Measurements from ENCODE around the gene KRTAP10-7.
"Not testable (repeated sequence)": the region's sequence is repeated elsewhere in the genome, so short reads cannot be mapped to it uniquely, and the experiment has no call there.

KRTAP10-7 gene

DNA sequence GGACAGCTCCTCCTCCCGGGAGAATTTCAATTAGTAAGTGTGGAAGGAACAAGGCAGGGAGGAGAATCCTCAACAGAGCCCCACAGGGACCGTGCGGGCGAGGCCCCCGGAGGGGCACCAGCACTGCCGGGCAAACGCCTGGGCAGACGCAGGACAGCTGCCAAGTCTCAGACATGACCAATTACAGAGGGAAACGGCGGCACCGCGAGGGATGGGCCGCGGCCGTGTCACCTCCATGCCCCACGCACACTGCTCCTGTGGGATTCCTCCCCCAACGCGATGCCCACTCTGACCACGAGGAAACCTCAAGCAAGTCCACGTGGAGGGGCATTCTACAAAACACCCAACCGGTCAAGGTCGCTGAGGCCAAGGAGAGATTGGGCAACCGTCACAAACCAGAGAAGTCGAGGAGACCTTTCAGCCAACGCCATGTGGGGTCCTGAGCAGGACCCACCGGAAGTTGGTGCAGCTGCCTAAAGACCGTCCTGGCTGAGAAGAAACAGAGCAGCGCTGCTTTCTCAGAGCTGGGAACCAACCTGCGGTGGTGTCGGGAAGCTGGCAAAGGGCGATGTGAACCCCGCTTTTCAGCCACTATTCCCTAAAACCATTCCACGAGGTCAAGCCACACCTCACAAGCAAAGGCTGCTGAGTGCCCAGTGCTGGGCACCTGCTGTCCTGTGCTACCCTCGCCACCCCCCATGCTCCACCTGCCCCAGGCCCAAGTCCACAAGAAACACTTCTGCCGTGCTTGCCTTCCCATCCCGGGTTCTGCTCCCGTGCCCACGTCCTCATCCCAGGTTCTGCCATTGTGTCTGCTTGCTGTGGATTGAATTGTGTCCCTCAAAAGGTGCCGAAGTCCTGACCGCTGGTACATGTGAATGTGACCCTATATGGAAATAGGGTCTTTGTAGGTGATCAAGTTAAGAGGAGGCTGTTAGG, 28.3 kb upstream of the KRTAP10-7 start:
- no peak for DNase-seq

DNA sequence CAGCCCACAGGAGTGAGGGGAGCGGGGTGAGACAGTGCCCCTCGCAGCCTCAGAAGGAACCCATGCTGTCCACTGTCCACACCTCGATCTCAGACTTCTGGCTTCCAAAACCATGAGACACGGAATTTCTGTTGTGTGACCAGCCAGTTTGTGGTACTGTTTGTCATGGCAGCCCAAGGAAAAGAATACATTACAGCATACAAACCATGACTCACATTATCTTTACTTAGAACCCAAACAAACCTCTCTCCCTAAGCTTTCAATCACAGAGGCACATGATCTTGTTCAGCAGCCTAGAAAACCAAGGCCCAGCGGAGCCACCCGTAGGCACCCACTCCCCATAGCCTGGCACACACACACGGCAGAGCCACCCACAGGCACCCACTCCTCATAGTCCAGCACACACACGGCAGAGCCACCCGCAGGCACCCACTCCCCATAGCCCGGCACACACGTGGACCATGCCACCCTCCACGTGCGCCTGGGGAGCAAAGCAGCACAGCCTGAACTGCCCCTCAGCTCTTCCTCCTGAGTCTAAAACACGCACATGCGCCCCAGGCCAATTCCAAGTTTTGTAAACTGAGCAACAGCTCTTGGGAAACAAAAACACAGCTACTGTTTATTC, 27.3 kb upstream of the KRTAP10-7 start:
- no peak for DNase-seq

DNA sequence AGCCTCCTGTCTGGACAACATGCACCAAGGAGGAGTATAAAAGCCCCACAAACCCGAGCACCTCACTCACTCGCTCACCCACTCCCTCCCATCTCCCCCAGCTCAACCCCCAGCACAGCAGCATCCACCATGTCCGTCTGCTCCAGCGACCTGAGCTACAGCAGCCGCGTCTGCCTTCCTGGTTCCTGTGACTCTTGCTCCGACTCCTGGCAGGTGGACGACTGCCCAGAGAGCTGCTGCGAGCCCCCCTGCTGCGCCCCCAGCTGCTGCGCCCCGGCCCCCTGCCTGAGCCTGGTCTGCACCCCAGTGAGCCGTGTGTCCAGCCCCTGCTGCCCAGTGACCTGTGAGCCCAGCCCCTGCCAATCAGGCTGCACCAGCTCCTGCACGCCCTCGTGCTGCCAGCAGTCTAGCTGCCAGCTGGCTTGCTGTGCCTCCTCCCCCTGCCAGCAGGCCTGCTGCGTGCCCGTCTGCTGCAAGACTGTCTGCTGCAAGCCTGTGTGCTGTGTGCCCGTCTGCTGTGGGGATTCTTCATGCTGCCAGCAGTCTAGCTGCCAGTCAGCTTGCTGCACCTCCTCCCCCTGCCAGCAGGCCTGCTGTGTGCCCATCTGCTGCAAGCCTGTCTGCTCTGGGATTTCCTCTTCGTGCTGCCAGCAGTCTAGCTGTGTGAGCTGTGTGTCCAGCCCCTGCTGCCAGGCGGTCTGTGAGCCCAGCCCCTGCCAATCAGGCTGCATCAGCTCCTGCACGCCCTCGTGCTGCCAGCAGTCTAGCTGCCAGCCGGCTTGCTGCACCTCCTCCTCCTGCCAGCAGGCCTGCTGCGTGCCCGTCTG, 26.6 kb upstream of the KRTAP10-7 start, which contains the start of gene KRTAP10-4:
TSS of gene KRTAP10-4 (plus strand) at position 100 of the 827 bp plus-strand sequence. CDS start at position 130, 30 bp downstream.
- not testable (repeated sequence) for DNase-seq

DNA sequence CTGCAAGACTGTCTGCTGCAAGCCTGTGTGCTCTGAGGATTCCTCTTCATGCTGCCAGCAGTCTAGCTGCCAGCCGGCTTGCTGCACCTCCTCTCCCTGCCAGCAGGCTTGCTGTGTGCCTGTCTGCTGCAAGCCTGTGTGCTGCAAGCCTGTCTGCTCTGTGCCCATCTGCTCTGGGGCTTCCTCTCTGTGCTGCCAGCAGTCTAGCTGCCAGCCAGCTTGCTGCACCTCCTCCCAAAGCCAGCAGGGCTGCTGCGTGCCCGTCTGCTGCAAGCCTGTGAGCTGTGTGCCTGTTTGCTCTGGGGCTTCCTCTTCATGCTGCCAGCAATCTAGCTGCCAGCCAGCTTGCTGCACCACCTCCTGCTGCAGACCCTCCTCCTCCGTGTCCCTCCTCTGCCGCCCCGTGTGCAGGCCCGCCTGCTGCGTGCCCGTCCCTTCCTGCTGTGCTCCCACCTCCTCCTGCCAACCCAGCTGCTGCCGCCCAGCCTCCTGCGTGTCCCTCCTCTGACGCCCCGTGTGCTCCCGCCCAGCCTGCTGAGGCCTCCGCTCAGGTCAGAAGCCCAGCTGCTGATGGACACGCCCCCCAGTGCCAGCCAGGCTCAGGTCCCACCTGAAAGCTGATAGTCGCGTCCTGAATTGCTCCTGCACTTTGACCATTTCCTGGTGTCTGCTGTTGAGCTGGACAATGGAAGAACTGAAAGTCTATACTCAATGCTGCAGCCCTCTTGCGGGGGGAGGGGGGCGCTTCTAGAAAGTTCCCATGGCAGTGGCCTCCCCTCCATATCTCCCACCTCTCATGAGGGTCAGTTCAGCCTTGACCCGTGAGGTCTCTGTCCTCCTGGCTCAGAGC, 25.7 kb upstream of the KRTAP10-7 start:
- DNase-seq = no peak

DNA sequence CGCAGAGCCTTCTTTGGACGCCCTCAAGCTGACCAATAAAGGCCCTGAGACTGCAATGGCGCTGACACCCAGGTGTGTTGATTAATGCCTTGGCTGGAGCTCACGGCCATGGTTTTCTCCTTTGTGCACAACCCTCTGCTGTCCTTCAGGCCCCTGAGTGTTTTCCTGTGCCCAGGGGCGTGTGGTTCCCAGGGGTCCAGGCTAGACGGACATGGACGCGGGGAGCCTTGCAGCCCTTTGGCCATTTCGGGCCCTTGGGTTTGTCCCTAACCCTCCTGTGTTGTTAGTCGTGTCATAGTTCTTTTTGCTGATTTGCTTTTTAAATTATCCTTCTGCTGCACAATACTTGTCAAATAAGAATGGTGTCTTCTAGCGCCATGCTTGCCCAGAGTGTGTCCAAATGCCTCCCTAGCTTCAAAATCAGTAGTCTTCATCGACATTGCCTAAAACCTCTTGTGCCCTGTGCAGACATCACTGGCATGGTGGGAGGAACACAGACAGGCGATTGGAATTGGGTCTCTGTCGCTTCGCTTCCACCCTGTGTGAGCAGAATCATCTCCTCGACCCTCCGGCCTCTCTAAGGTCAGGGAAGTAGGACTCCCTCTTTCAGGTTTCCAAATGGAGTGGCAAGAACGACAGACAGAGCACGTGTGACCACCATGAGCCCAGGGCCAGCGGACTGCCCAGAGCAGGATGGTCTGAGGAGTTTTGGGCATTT, 24.9 kb upstream of the KRTAP10-7 start:
- no peak for DNase-seq

DNA sequence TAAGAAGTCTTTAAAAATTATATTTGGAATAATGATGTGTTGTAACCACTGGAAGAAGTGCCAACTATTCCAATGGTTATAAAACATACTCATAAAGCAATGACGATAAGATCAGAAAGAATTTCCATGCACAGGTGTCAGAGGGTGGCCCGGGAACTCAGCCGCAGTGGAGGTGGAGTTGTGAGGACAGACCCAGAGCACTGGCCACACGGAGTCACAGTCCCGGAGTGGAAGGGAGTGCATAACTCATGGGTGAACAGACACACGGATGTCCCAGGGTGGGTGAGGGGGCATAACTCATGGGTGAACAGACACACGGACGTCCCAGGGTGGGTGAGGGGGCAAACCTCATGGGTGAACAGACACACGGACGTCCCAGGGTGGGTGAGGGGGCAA, 24.4 kb upstream of the KRTAP10-7 start:
- DNase-seq = no peak

DNA sequence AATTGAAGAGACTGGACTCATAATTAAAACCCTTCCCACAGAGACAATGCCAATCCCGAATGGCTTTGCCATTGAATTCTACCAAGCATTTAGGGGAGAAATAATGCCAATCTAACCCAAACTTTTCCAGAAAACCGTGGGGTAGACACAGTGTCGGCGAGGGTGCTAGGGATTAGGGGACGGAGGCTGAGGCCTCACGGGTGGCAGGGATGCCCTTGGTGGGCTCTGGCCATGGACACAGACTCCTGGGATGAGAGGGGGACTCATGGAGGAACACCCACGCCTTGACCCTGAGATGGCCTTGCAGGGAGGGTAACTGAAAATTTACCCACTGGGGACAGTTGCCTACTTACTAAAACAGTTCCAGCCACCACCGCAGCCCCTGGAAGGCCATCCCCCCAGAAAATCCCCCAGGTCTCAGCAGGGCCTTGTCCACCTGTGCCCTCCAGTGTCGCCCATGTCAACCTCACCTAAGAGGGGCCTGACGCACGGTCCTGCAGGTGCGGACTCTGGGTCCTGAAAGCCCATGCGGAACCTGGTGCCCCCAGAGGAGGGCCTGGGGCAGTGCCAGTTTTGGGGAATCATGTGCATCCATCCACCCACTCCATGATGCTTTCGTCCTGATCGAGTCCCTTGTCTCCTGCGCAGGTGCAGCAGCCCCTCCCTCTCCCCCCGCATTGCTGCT, 21.9 kb upstream of the KRTAP10-7 start:
- no peak for DNase-seq

DNA sequence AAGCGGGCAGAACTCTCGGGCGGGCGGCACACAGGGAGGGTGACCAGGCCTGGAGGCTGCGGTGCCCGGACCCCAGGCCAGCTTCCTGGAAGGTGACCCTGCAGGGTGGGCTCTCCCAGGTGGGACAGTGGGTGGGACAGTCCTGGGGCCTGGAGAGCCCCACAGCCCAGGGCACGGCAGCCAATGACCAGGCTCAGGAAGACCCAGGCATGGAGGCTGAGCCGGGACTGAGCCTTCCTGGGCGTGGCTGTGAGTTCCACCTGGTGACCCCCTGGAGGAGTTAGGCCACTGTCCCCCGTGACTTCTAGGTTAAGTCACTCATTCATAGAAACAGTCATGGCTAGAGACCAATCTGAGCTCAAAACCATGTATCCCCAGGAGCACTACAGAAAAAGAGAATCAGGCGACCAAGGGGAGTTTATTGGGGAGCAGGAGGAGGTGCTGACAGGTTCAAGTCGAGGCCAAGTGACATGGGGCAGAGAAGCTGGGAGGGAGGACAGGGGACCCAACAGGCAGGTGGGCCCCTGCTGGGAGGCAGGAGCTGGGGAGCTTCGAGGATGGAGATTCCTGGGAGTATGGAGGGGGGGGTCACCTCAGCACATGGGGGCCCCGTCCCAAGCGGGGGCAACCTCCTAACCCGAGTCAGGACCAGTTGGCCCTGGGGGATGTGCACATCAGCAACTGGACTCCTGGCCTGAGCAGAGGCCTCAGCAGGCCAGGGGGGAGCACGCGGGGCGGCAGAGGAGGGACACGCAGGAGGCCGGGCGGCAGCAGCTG, 21.2 kb upstream of the KRTAP10-7 start:
- no peak for DNase-seq

DNA sequence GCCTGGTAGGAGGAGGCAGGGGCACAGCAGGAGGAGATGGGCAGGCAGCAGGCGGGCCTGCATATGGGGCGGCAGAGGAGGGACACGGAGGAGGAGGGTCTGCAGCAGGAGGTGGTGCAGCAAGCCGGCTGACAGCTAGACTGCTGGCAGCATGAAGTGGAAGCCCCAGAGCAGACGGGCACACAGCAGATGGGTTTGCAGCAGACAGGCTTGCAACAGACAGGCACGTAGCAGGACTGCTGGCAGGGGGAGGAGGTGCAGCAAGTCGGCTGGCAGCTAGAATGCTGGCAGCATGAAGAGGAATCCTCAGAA, 20.6 kb upstream of the KRTAP10-7 start:
- no peak for DNase-seq

DNA sequence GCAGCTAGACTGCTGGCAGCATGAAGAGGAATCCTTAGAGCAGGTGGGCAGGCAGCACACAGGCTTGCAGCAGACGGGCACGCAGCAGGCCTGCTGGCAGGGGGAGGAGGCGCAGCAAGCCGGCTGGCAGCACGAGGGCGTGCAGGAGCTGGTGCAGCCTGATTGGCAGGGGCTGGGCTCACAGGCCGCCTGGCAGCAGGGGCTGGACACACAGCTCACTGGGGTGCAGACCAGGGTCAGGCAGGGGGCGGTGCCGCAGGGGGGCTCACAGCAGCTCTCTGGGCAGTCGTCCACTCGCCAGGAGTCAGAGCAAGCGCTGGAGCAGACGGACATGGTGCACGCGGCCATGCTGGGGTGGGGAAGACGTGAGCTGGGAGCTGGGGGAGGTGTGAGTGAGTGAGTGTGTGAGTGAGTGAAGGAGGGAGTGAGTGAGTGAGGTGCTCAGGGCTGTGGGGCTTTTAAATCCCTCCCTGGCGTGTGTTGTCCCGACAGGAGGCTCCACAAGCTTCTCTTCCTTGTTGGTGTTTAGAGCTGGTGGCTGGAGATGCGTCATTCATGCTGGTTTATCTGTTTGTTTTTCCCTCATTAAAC, 20.1 kb upstream of the KRTAP10-7 start, which contains the start of gene KRTAP10-5:
TSS of gene KRTAP10-5 (minus strand) at position 374 of the 591 bp plus-strand sequence. CDS start at position 348, 26 bp downstream.
- not testable (repeated sequence) for DNase-seq

DNA sequence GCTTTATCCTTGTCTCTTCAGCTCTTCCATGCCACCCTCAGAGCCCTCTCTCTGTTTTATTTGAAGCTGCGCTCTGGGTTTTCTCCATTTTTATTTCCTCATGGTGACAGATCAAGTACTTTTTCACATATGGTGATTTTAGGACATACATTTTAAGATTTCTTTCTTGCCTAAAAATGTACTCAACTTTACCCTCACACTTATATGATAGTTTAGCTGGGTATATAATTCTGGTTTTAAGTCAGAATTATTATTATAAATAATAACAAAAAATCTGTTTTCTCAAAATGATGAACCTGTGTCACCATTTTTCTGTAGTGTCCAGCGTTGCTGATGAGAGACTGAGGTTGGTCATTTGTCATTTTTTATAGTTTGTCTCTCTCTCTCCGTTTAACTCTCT, 19.2 kb upstream of the KRTAP10-7 start:
- DNase-seq = no peak

DNA sequence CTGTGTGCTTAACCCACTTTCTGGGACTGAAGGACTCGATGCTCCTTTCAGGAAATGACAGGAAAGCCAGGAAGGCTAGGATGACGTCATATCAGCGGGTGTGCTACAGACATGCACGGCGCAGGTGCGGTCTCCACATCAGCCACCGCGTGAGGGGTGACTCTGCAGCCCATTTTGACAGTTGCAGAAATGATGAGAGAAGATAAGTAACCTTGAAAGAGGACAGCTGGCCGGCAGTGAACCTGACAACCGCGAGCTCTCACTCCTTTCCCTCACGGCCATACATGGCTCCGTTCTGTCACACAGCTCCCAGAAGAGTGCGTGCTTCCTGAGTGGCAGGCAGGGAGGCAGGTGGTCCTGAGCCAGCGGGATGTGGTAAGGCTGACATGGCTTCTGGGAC, 18.3 kb upstream of the KRTAP10-7 start:
- no peak for DNase-seq

DNA sequence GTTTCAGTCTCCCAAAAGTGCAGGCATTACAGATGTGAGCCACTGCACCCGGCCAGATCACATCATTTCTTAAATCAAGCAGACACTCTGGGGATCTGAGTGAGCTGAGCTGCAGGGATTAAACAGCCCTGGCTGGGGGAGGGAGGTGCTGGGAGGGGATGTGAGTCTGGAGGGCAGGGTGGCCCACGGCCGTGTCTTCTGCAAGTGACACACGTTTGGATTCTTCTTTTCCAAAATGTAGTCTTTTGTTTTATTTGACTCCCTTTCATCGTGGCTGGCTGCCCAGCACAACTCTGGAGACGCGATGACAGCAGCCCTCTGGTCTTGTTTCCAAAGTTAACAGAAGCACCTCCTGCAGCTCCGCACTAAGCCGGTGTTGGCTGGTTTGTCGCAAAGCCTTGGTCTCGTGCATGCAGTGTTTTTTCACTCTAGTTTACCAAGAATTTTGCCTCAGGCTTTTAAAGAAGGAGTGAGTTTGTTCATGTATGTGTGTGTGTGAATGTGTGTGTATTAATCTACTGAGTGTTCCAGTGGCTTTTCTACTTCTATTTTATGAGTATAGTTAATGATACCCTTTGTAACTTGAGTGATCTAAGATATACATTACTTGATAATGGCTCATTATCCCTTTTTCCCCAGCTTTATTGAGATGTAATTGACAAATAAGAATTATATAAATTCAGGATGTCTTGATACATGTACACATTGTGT, 17.2 kb upstream of the KRTAP10-7 start:
- DNase-seq = no peak

DNA sequence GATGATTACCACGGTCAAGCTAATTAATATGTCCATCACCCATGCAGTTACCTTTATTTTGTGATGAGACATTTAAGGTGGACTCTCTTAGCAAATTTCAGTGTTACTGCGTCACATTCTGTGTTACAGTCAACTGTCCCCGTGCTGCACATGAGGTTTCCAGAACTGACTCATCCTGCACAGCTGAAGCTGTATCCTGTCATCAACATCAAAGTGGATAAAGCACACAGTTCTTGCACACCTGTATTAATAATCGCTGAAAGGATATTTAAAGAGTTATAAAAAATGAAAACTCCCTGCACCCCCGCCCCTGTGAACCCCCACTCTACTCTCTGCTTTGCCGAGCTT, 16.6 kb upstream of the KRTAP10-7 start:
- no peak for DNase-seq

DNA sequence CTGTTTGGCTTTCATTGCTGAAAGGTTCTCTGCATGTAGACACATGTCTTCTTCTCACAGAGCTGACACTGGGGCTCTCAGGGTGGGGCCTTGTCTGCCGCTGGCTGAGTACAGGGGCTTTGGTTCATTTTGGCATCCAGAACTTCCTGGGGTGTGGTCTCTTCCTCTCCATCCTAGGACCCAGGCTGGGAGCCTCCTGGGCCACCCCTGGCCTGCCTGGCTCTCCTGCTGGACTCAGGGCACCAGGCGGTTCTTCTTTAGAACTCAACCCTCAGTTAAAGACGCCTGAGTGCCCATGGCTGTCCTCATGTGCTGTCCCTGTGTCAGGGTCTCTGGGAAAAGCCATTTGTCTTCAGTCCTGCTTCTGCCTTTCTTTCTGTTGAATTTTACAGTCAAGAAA, 14.5 kb upstream of the KRTAP10-7 start:
- DNase-seq = no peak

DNA sequence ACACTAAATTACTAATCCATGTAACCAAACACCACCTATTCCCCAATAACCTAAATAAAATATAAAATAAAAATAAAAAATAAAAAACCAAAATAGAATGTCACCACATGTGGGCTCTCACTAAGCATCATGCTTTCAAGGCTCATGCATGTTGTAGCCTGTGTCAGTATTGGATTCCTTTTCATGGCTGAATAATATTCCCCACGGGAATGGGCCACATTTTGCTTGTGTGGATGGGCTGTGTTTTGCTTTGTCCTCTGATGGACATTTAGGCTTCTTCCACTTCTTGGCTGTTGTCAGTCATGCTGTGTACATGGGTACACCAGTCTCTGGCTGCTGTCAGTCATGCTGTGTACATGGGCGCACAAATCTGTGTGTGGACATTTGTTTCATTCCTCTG, 11.3 kb upstream of the KRTAP10-7 start:
- no peak for DNase-seq

DNA sequence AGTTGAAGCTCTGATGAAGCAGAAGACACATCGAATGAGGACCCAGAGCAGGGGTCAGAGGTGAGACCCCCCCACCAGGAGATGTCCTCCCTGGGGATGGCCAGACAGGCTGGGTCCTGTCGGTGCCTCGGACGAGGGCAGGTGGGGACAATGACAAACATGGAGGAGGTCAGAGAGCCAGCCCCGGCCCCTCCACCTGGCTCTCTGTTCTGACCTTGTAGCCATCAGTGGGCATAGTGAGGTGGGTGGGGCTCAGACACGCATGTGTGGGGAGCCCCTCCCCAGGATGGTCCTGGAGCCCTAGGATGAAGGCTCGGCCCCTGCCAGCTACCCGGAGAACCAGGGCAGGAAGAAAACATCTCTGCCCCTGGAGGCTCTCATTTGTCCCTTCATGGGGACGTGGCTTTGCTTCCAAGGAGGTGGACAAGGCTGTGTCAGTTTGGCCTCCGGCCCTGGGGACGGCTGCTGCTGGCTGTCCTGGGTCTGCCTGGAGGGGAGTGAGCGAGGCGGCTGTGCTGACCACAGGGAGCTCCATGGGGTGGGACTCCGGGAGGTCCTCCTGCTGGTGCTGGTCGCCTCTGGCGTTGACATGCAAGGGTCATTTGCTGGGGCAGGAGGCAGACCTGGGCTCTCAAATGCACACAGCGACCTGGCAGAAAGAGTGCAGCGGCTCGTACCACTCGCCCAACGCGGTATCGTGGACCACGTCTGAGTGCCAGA, 10.7 kb upstream of the KRTAP10-7 start:
- no peak for DNase-seq

DNA sequence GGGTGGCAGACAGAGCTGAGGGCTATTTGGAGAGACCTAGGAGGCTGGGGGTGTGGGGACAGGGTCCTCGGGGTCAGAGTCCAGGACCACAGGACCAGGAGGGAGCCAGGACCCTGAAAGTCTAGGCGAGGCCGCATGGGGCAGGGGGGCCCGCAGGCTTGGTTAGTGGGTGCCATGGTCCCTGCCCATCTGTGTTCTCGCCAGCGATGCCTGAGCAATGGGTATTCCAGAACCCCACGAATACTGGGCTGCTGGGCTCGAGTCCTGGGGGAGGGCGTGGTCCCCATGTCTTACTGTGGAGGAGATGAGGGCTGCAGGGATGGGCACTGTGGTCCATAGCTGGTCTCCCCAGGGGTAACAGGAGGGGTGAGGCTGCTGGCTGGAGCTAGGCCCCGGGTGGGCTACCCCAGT, 10.1 kb upstream of the KRTAP10-7 start:
- DNase-seq = no peak
